ENCODE data around the gene APOO. TPM values are rescaled to one million over a fixed set of nuclear protein-coding genes. Genes with fewer than 3 reads are reported as not detected.
A peak's percentile ranks its signal among the peaks of the same experiment; 100 is the strongest.
"Not testable (repeated sequence)": the region's sequence is repeated elsewhere in the genome, so short reads cannot be mapped to it uniquely, and the experiment has no call there.

The APOO gene
- polyA plus RNA-seq, 3 donors from 2014 or later: 18.8 to 23.6 (median 20.7) TPM

- no peak for DNase-seq
- Mint-ChIP-seq H3K9me3 (no peaks in the 10 kb centered on the region), H3K4me3 (no peak overlapping the region), H3K27ac (no peak overlapping the region), H3K4me1 (peaks cover 0 to 4% of the 10 kb centered on the region in 2 donors), H3K36me3 (peaks cover 0 to 6% (median 5%) of the 10 kb centered on the region in 3 donors), H3K27me3 (ENCODE audit: low read depth in 3 of 3) (no peaks in the 10 kb centered on the region)
These were observed 42.9 kb downstream of the APOO start for GRCh38 chrX:23864742-23865326.

GRCh38 chrX:23861952-23862351 lies 45.8 kb downstream of the APOO start:
- H3K4me1 Mint-ChIP-seq; H3K36me3 Mint-ChIP-seq; H3K9me3 Mint-ChIP-seq; H3K27me3 Mint-ChIP-seq (ENCODE audit: low read depth in 3 of 3); DNase-seq; H3K4me3 Mint-ChIP-seq; H3K27ac Mint-ChIP-seq: not testable (repeated sequence)

GRCh38 chrX:23861215-23861896 lies 46.4 kb downstream of the APOO start:
- Mint-ChIP-seq H3K36me3 (peaks cover 0 to 7% (median 5%) of the 10 kb centered on the region in 3 donors), H3K27ac (no peak overlapping the region), H3K4me1 (peaks cover 0 to 4% of the 10 kb centered on the region in 2 donors), H3K4me3 (no peak overlapping the region), H3K9me3 (no peaks in the 10 kb centered on the region), H3K27me3 (ENCODE audit: low read depth in 3 of 3) (no peaks in the 10 kb centered on the region)
- no peak for DNase-seq

- H3K27me3 Mint-ChIP-seq (ENCODE audit: low read depth in 3 of 3): not testable (repeated sequence)
These were observed 48.5 kb downstream of the APOO start for GRCh38 chrX:23859238-23859637.

GRCh38 chrX:23857935-23858334 lies 49.8 kb downstream of the APOO start:
- no peak for DNase-seq
- no peak overlapping the region for H3K4me3 Mint-ChIP-seq
- H3K27ac Mint-ChIP-seq: no peak overlapping the region
- no peaks in the 10 kb centered on the region for H3K27me3 Mint-ChIP-seq (ENCODE audit: low read depth in 3 of 3)
- peaks cover 0 to 3% (median 0%) of the 10 kb centered on the region in 3 donors for H3K36me3 Mint-ChIP-seq
- peaks cover 0 to 4% of the 10 kb centered on the region in 2 donors for H3K4me1 Mint-ChIP-seq
- no peaks in the 10 kb centered on the region for H3K9me3 Mint-ChIP-seq

More at GRCh38 chrX:23859238-23859637, 48.5 kb downstream of the APOO start:
- not testable (repeated sequence) for H3K4me1 Mint-ChIP-seq, DNase-seq, H3K27ac Mint-ChIP-seq, H3K9me3 Mint-ChIP-seq, H3K4me3 Mint-ChIP-seq, H3K36me3 Mint-ChIP-seq

GRCh38 chrX:23857363-23857762 lies 50.4 kb downstream of the APOO start:
- Mint-ChIP-seq H3K27ac (no peak overlapping the region), H3K27me3 (ENCODE audit: low read depth in 3 of 3) (no peaks in the 10 kb centered on the region), H3K4me1 (peaks cover 0 to 4% of the 10 kb centered on the region in 2 donors), H3K9me3 (no peaks in the 10 kb centered on the region), H3K36me3 (peaks cover 0 to 3% (median 0%) of the 10 kb centered on the region in 3 donors), H3K4me3 (no peak overlapping the region)
- DNase-seq: no peak

GRCh38 chrX:23855569-23855968 lies 52.2 kb downstream of the APOO start:
- H3K4me1 Mint-ChIP-seq: no peaks in the 10 kb centered on the region
- no peaks in the 10 kb centered on the region for H3K27me3 Mint-ChIP-seq (ENCODE audit: low read depth in 3 of 3)
- no peak overlapping the region for H3K27ac Mint-ChIP-seq
- H3K4me3 Mint-ChIP-seq: no peak overlapping the region
- H3K9me3 Mint-ChIP-seq: no peaks in the 10 kb centered on the region
- H3K36me3 Mint-ChIP-seq: peaks cover 0 to 3% (median 0%) of the 10 kb centered on the region in 3 donors
- no peak for DNase-seq

GRCh38 chrX:23854945-23855344 lies 52.8 kb downstream of the APOO start:
- no peak overlapping the region for H3K27ac Mint-ChIP-seq
- H3K36me3 Mint-ChIP-seq: peaks cover 0 to 2% (median 0%) of the 10 kb centered on the region in 3 donors
- no peaks in the 10 kb centered on the region for H3K9me3 Mint-ChIP-seq

GRCh38 chrX:23854122-23854521 lies 53.6 kb downstream of the APOO start:
- Mint-ChIP-seq H3K36me3 (no peaks in the 10 kb centered on the region), H3K27ac (no peak overlapping the region), H3K4me3 (no peak overlapping the region), H3K27me3 (ENCODE audit: low read depth in 3 of 3) (no peaks in the 10 kb centered on the region), H3K4me1 (no peaks in the 10 kb centered on the region), H3K9me3 (no peaks in the 10 kb centered on the region)
- no peak for DNase-seq

More at GRCh38 chrX:23854945-23855344, 52.8 kb downstream of the APOO start:
- Mint-ChIP-seq H3K4me3 (no peak overlapping the region), H3K4me1 (no peaks in the 10 kb centered on the region), H3K27me3 (ENCODE audit: low read depth in 3 of 3) (no peaks in the 10 kb centered on the region)
- DNase-seq: no peak

GRCh38 chrX:23851544-23851943 lies 56.2 kb downstream of the APOO start:
- Mint-ChIP-seq H3K9me3 (no peaks in the 10 kb centered on the region), H3K27ac (peak overlapping the region in 1 of 6 donors; percentile 49), H3K36me3 (no peaks in the 10 kb centered on the region), H3K27me3 (ENCODE audit: low read depth in 3 of 3) (peaks cover 0 to 2% (median 0%) of the 10 kb centered on the region in 3 donors), H3K4me1 (no peaks in the 10 kb centered on the region), H3K4me3 (no peak overlapping the region)
- DNase-seq: no peak

- H3K27me3 Mint-ChIP-seq (ENCODE audit: low read depth in 3 of 3): peaks cover 1 to 4% (median 2%) of the 10 kb centered on the region in 3 donors
- H3K4me1 Mint-ChIP-seq: no peaks in the 10 kb centered on the region
- DNase-seq: no peak
- H3K4me3 Mint-ChIP-seq: no peak overlapping the region
- no peaks in the 10 kb centered on the region for H3K9me3 Mint-ChIP-seq
- no peak overlapping the region for H3K27ac Mint-ChIP-seq
- H3K36me3 Mint-ChIP-seq: no peaks in the 10 kb centered on the region
These were observed 58.5 kb downstream of the APOO start for GRCh38 chrX:23849241-23849640.

GRCh38 chrX:23845351-23845817 lies 62.4 kb downstream of the APOO start:
- Mint-ChIP-seq H3K27ac (no peak overlapping the region), H3K36me3 (peaks cover 0 to 2% (median 0%) of the 10 kb centered on the region in 3 donors), H3K4me3 (no peak overlapping the region), H3K9me3 (no peaks in the 10 kb centered on the region), H3K27me3 (ENCODE audit: low read depth in 3 of 3) (peaks cover 1 to 4% (median 2%) of the 10 kb centered on the region in 3 donors), H3K4me1 (no peaks in the 10 kb centered on the region)
- DNase-seq: no peak

GRCh38 chrX:23844502-23845138 lies 63.1 kb downstream of the APOO start:
- DNase-seq: no peak
- H3K4me1 Mint-ChIP-seq: no peaks in the 10 kb centered on the region
- no peak overlapping the region for H3K4me3 Mint-ChIP-seq
- no peak overlapping the region for H3K27ac Mint-ChIP-seq
- peaks cover 0 to 2% (median 0%) of the 10 kb centered on the region in 3 donors for H3K36me3 Mint-ChIP-seq
- no peaks in the 10 kb centered on the region for H3K9me3 Mint-ChIP-seq
- H3K27me3 Mint-ChIP-seq (ENCODE audit: low read depth in 3 of 3): peaks cover 1 to 4% (median 2%) of the 10 kb centered on the region in 3 donors

GRCh38 chrX:23841847-23842522 lies 65.8 kb downstream of the APOO start:
- no peaks in the 10 kb centered on the region for H3K4me1 Mint-ChIP-seq
- peaks cover 0 to 2% (median 0%) of the 10 kb centered on the region in 3 donors for H3K36me3 Mint-ChIP-seq
- H3K9me3 Mint-ChIP-seq: no peaks in the 10 kb centered on the region
- H3K4me3 Mint-ChIP-seq: no peak overlapping the region
- H3K27ac Mint-ChIP-seq: no peak overlapping the region
- no peak for DNase-seq
- peaks cover 0 to 4% (median 1%) of the 10 kb centered on the region in 3 donors for H3K27me3 Mint-ChIP-seq (ENCODE audit: low read depth in 3 of 3)
